HG03571 (cell line): ENCODE results near the gene TMCC1.
"Not testable (repeated sequence)": the region's sequence is repeated elsewhere in the genome, so short reads cannot be mapped to it uniquely, and the experiment has no call there.

Experiments used
- ATAC-seq: cut with Tn5 transposase; IDR thresholded peaks from one replicate; pipeline ENCODE4 v1.9.1; 2021; ENCODE audit not compliant: unreplicated experiment

The TMCC1 gene

GRCh38 chr3:129777806-129778205 is 115.7 kb downstream of the TMCC1 start:
- no peak for ATAC-seq

- ATAC-seq, result no peak
These were observed 117.6 kb downstream of the TMCC1 start for GRCh38 chr3:129775870-129776269.

- no peak for ATAC-seq
These were observed 119.5 kb downstream of the TMCC1 start for GRCh38 chr3:129773691-129774663.

- ATAC-seq, result no peak
These were observed 122.9 kb downstream of the TMCC1 start for GRCh38 chr3:129770604-129771003.

GRCh38 chr3:129769616-129770015 is 123.9 kb downstream of the TMCC1 start:
- no peak for ATAC-seq

GRCh38 chr3:129768728-129769127 is 124.8 kb downstream of the TMCC1 start:
- no peak for ATAC-seq

GRCh38 chr3:129766135-129766534 is 127.4 kb downstream of the TMCC1 start:
- no peak for ATAC-seq

GRCh38 chr3:129764090-129764489 is 129.4 kb downstream of the TMCC1 start:
- ATAC-seq, result no peak

GRCh38 chr3:129758785-129759320 is 134.7 kb downstream of the TMCC1 start:
- ATAC-seq, result no peak

GRCh38 chr3:129758306-129758705 is 135.2 kb downstream of the TMCC1 start:
- no peak for ATAC-seq

GRCh38 chr3:129756871-129757270 is 136.6 kb downstream of the TMCC1 start:
- ATAC-seq, result no peak

GRCh38 chr3:129751105-129751504 is 142.4 kb downstream of the TMCC1 start:
- not testable (repeated sequence) for ATAC-seq

GRCh38 chr3:129749692-129750091 is 143.8 kb downstream of the TMCC1 start:
- ATAC-seq, result no peak

- no peak for ATAC-seq
These were observed 145.5 kb downstream of the TMCC1 start for GRCh38 chr3:129747992-129748391.

GRCh38 chr3:129747136-129747535 is 146.4 kb downstream of the TMCC1 start:
- ATAC-seq, result no peak

GRCh38 chr3:129746629-129747028 is 146.9 kb downstream of the TMCC1 start:
- no peak for ATAC-seq

GRCh38 chr3:129745253-129745652 is 148.3 kb downstream of the TMCC1 start:
- ATAC-seq, result no peak

- ATAC-seq, result no peak
These were observed 151.7 kb downstream of the TMCC1 start for GRCh38 chr3:129741794-129742193.

GRCh38 chr3:129740090-129740489 is 153.4 kb downstream of the TMCC1 start:
- ATAC-seq, result no peak

GRCh38 chr3:129739634-129740033 is 153.9 kb downstream of the TMCC1 start:
- ATAC-seq, result no peak

GRCh38 chr3:129738172-129738571 is 155.3 kb downstream of the TMCC1 start:
- no peak for ATAC-seq

GRCh38 chr3:129736070-129736469 is 157.4 kb downstream of the TMCC1 start:
- no peak for ATAC-seq
